Measurements from ENCODE around the gene DHFR.

GRCh38 chr5:80607832-80608231 is 47.0 kb downstream of the DHFR start:
- no peak for TF ChIP-seq EZH2 (IDR thresholded peaks at IDR 0.05; ENCODE audit: insufficient read depth, poor library complexity, severe bottlenecking)
- TF ChIP-seq EZH2phosphoT487 (IDR thresholded peaks at IDR 0.05; ENCODE audit: insufficient read depth, low read depth), result no peak

Measured in GM23248 (cell line).